Dermis blood vessel endothelial cell (primary cell): ENCODE results near the gene MEOX1. TPM values are rescaled to one million over a fixed set of nuclear protein-coding genes. Genes with fewer than 3 reads are reported as not detected.

Source experiments
- DNase-seq: peaks from one replicate; pipeline ENCODE4 v3.0.0; 2010
- total RNA-seq: library from RNA; depleted of rRNA; stranded (reverse); fragments of >200 nt; gene quantifications from 2 replicates; pipeline ENCODE4 v1.2.3, GENCODE V29; 2014

MEOX1 gene
- total RNA-seq, 1 donor from 2014 or later: 1.4 TPM

GRCh38 chr17:43679911-43680310 is 18.2 kb upstream of the MEOX1 start:
- DNase-seq: no peak

DNA sequence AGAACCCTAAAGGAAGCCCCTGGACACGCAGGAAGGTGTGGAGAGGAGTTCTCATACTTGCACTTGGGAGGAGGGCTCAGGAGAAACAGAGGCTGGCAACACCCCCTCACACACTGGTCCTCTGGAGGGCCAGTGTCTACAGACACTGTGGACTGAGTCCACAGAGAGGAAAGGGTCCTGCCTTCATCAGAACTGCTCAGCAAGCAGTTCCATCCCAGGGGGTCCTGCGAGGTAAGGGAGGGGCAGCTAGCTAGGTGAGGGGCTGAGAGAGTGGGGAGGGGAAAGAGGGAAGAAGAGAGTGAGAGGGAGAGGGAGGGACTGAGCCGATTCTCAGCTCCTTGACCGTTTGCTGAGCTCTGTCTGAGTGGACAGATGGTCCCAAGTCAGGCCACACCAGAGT is 17.7 kb upstream of the MEOX1 start:
- DNase-seq: no peak

DNA sequence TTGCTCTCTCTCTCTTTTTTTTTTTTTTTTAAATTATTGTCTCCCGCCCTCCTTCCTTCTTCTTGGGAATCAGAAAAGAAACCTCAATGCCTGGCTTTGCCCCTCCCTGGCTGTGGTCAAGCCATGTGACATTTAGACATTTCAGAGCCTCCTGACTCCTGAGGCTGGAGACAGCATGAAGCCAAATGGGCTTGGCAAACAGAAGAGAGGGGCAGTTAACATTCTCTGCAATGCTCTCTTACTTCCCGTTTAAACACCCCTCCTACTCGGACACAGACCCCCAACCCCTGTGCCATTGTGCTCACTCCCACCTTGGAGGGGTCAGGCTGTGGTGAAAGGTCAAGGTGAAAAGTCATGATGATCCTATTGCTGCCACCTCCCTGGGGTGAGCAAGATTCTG is 14.7 kb upstream of the MEOX1 start:
- DNase-seq: no peak

DNA sequence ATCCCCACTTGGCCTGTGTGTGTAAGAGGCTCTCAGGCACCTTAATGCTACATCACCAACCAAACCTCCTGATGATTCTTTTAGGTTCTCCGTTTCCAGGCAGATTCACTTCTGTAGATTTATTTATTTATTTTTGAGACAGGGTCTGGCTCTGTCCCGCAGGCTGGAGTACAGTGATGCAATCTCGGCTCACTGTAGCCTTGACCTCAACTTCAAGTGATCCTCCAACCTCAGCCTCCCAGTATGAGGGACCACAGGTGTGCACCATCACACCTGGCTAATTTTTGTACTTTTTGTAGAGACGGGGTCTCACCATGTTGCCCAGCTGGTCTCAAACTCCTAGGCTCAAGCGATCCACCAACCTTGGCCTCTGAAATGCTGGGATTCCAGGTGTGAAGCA is 12.7 kb upstream of the MEOX1 start:
- DNase-seq: no peak

DNA sequence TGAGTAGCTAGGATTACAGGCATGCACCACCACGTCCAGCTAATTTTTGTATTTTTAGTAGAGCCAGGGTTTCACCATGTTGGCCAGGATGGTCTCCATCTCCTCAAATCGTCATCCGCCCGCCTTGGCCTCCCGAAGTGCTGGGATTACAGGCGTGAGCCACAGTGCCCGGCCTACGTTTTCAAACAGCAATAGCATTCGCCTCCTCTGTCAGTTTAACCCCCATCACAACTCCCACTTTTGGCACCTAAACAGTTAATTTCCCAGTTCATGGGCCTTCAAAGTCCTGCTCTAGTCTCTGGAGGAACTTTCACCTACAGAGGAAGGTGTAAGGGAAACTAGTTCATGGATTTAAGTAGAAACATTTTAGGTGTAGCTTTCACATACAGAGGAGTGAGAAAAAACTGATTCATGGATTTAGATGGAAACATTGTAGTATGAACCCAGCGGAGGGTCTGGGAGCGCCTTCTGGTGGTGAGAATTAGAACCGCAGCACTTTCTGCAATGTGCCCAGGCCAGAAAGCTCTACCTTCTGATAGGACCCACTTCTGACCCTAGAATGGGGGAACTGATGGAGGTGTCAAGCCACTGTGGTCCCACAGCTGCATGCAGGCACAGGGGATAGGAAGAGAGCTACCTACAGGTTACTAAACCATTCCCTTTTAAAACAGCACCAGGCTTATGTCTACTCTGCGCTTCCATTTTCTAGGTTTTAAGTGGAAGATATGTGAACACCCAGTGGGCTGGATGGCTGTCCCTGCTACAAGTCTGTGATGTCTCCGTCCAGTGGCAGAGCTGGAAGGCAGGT is 12.0 kb upstream of the MEOX1 start:
- DNase-seq: peak; percentile 83

DNA sequence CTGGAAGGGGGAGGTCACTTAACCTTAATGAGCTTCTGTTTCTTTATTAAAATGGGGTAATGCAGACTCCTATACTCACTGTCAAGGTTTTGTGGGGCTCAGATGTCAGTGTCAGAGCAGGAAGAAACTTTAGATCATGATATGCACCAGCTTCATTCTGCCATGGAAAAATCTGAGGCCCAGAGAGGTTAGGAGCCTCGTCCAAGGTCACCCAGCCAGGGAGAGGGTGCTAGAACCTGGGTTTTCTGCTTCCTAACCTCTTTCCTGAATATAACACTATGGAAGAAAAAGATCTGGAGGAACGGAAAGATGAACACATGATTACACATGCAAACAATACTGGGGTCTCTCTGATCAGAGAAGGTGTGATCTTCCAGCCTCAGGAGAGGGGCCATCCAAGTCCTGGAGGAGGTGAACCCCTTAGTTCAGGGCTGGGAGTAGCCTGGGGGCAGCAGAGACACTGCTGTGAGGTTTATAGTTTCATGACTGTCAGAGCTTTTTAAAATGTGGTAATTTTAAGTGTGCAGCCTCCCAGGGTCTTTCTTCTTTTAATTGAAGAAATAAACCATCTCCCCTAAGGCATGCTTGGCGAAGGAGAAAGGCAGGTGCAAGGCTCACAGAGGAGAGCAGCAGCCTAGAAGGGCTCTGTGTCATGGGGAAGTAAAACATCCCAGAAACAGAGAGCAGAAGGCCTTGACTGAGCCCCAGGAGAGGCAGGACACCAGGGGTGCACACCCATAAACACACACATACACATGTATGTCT is 10.2 kb upstream of the MEOX1 start:
- DNase-seq: no peak

DNA sequence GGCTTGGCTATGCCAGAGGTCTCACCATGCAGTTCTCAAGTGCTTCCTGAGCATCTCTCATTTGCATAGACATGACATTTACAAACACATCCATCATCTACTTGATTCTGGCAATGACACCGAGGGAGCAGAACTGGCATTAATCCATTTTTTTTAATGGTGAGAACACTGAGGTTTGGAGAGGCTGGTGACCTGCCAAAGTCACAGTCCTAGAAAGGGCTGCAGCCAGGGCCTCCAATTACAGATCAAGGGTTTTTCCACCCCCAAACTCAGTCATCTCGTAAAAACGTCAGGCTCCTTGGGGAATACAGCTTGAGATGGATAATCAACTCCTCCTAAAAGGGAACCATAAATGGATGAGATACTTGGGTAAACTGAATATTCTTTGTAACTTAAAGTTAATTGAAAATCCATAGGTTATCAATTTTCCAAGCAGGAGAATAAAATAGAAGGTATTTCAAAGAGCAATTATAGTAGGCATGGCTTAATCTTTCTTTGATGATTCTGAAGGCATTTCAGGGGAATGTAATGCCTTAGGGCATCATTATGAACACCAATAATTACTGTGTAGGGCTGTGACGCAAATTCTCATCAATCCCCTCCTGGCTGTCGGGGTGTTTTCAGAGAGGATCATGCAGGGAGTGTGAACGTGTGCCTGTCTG is 9.4 kb upstream of the MEOX1 start:
- DNase-seq: no peak

DNA sequence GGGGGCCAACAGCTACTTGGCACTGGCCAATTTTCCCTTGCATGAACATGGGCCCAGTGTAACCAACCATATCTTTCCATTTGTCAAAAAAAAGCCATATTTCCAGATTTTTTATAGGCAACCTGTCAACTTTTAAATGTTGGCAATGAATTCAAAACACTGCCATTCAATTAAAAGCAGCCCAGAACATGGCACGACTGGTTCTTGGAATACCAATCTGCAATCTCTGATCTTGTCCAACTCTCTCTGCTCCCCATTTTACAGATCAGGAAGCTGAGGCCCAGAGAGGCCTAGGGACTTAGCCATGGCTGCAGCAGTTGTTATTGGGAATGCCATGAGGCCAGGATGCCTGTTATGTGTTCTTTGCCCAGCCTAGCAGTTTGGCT is 8.9 kb upstream of the MEOX1 start:
- DNase-seq: no peak

GRCh38 chr17:43669971-43670644 is 8.4 kb upstream of the MEOX1 start:
- no peak for DNase-seq

DNA sequence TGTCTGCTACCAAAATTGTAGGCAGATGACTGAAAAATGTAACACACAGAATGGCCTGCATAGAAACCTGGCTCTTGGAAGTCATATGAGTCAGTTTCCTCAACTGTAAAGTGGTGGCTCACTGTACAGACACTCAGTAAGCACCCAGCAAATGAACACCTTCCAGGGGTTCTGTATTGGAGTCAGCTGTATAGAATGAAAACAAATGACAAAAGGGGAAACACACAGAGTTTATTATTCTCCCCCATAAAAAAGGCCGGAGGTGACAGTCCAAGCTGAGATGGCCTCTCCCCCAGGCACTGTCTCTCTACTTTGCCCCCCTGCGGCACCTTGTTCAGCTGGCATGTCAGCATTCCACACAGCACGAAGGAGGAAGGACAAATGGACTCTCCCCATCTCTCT is 6.2 kb upstream of the MEOX1 start:
- DNase-seq: peak; percentile 81

DNA sequence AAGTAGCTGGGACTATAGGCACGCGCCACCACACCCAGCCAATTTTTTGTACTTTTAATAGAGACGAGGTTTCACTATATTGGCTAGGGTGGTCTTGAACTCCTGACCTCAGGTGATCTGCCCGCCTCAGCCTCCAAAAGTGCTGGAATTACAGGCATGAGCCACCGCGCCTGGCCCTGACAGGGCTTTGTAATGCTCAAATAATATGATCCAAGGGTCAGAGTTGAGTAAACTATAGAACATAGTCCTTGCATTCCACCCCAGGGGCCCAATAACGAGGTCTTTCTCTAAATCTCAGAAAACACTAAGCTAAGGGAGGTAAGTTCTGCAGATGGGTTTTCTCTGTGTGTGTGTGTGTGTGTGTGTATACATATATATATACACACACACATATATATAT is 5.8 kb upstream of the MEOX1 start:
- no peak for DNase-seq

- DNase-seq: no peak
Observed at GRCh38 chr17:43665937-43666236, 4.2 kb upstream of the MEOX1 start.

DNA sequence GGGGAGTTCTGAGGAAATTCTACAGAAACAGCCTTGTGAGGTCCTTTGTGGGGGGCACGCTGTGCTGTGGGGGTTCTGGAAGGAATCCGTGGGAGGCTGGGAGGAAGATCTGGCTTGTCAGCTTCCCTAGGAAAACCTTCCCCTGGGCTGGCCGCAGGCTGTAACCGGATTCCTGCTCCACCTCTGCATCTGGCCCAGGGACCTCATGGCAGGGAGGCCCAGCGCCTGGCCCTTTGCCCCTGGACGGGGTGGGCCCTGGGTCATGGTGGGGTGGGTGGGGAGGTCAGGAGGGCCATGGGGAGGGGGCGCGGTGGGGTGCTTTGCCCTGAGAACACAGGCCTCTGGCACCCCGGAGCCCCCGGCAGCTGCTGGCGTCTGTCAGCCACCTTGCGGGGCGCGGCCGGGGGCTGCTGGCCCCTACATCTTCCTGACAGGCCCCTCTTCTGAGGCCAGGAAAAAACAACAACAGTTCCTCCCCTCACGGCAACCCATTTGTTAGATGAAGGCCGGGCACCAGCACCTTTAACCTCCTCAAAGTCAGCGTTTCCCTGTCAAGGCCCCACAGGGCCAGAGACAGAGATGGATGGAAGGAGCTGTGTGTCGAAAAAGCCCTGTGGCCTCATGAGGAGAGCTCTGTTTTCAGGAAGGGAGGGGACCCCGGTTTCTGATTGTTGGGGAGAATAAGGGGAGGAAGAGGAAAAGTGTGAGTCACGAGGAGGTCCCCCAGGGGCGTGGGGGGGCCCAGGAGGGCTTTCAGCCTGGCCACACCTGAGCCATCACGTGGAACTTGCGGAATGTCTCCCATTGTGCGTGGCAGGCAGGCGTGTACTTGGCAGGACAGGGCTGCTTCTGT is 3.6 kb upstream of the MEOX1 start:
- DNase-seq: peak; percentile 31

DNA sequence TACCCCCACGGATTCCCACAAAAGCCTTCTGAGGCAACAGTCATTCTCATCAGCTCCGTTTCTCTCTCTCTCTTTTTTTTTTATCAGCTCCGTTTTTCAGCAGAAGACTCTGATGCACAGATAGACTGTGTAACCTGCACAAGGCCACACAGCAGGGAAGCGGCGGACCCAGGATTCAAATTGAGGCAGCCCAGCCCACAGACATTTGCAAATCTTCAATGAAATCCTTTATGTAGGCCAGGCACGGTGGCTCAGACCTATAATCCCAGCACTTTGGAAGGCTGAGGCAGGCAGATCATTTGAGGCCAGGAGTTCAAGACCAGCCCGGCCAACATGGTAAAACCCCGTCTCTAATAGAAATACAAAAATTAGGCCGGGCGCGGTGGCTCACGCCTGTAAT is 2.4 kb upstream of the MEOX1 start:
- no peak for DNase-seq

- DNase-seq: no peak
Observed at GRCh38 chr17:43663383-43663782, 1.7 kb upstream of the MEOX1 start.

DNA sequence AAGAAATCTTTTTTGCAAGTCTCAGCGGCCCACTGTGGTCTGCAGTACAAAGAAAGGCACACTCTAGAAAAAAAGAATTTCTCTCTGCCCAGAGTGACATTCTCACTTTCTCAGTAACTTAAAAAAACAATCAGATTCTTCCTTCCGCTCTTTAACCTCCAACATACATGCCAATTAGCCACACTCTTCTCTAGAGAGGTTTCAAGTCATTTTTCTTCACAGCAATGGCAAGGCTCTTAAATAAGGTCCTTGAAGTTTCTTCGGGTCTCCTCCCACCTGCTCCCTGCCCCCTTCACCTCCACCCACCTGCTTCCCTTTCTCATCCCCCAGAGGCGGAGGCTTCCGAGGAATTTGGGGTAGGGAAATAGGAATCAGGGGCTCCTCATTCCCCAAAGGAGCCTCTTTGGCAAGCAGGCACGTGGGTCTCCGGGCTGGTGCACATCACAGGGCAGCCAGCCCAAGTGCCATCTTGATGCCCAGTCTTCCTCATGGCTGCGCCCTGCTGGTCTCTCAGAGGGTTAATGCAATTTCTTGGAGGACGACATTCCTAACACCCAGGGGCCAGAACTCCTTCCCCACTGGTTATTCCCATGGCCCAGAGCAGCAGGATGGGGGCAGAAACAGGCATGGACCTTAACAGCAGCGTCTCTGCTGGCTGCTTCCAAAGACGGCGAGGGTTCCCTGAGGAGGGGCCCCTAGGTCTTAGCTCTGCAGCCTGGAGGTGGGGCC is 855 bp upstream of the MEOX1 start:
- no peak for DNase-seq

DNA sequence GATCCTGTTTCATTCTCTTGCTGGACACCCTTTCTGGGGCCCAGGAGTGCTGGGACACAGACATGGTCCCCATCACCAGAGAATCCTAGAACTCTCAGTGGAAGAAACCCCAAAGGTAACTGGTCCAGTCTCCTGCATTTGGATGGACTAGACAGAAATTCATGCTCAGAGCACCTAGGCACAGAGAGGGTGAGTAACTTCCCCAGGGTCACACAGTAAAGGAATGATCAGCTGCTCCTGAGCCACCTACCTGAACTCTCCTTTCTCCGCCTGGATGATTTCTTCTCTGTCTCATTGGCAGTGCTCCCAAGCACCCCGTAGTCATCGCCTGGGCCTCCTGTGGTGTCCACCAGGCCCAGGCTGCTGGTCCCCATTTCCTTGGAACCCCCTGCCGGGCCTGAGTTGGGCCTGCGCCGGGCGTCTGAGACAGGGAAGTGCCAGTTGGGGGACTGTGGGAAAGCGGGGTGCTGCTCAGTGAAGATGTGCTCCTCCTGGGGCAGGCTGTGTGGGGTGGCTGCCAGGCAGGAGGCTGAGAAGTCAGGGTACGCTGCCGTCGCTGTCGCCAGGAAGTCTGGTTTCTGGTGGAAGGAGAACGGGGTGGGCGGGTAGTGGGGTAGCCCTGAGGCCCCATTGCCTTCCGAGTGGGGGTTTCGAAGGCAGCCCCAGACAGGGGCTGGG is 767 bp downstream of the MEOX1 start:
- DNase-seq: no peak

GRCh38 chr17:43659823-43660617 is 1.7 kb downstream of the MEOX1 start:
- no peak for DNase-seq

DNA sequence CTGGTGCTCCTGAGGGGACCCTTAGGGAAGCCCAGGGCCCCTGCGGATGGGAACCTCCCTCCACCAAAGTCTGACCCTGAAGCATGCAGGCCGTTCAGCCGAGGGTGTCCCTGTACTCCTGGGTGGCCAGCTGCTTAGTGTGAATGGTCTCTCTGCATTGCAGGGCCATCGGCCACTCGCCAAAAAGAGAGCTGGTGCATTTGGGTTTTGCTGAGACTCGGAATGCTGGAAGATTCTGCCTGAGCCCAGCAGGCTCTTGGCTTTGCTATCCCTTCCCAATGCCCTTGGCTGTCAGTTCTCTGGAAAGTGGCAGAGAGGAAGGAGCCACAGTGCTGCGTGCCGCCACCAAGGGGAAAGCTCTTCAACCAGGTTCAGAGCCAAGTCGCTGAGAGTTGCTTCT is 2.8 kb downstream of the MEOX1 start:
- DNase-seq: no peak

GRCh38 chr17:43655693-43656255 is 5.9 kb downstream of the MEOX1 start:
- DNase-seq: no peak
